ENCODE measurements around the gene SPATA32.

The SPATA32 gene

GRCh38 chr17:45292696-45293412, 31.0 kb upstream of the SPATA32 start:
- H3K9me3 ChIP-seq (replicated peaks in 1 of 11), result no peaks in the 10 kb centered on the region
- no peak for TF ChIP-seq Cebpa-rat (IDR thresholded peaks at IDR 0.05)
- H3K36me3 ChIP-seq, result peaks cover 15 to 62% (median 27%) of the 10 kb centered on the region in 11 experiments; a peak in 18 of 22 replicates
- H3K27ac ChIP-seq, result peak overlapping the region in 9 of 11 experiments; percentile 23 to 90 (median 79); a peak in 16 of 22 replicates
- peaks cover 98 to 100% (median 99%) of the 10 kb centered on the region in 10 experiments for H3K4me1 ChIP-seq
- peak overlapping the region in 1 of 10 experiments; percentile 3; a peak in 1 of 20 replicates for H3K4me3 ChIP-seq
- no peaks in the 10 kb centered on the region for H3K27me3 ChIP-seq
- peak overlapping the region in 9 of 11 experiments; percentile 4 to 59 (median 25); a peak in 12 of 22 replicates for H3K9ac ChIP-seq
- peak overlapping the region; percentile 75 to 97 (median 92) for H3K4me2 ChIP-seq
- peaks cover 0 to 90% (median 70%) of the 10 kb centered on the region in 11 experiments; a peak in 20 of 22 replicates for H4K20me1 ChIP-seq

GRCh38 chr17:45291171-45291805, 29.4 kb upstream of the SPATA32 start:
- H3K9ac ChIP-seq, result peak overlapping the region in 8 of 11 experiments; percentile 4 to 73 (median 46); a peak in 10 of 22 replicates
- no peaks in the 10 kb centered on the region for H3K9me3 ChIP-seq (replicated peaks in 1 of 11)
- H4K20me1 ChIP-seq, result peaks cover 0 to 95% (median 76%) of the 10 kb centered on the region in 11 experiments; a peak in 20 of 22 replicates
- H3K4me3 ChIP-seq, result no peak overlapping the region
- H3K27me3 ChIP-seq, result no peaks in the 10 kb centered on the region
- no peak for TF ChIP-seq Cebpa-rat (IDR thresholded peaks at IDR 0.05)
- peak overlapping the region; percentile 75 to 97 (median 92) for H3K4me2 ChIP-seq
- H3K36me3 ChIP-seq, result peaks cover 31 to 77% (median 42%) of the 10 kb centered on the region in 11 experiments
- peaks cover 87 to 95% (median 90%) of the 10 kb centered on the region in 10 experiments for H3K4me1 ChIP-seq
- peak overlapping the region; percentile 24 to 81 (median 67); a peak in 19 of 22 replicates for H3K27ac ChIP-seq

- H3K4me2 ChIP-seq, result peak overlapping the region; percentile 75 to 97 (median 92)
- H3K9me3 ChIP-seq (replicated peaks in 1 of 11), result no peaks in the 10 kb centered on the region
- peaks cover 0 to 88% (median 71%) of the 10 kb centered on the region in 11 experiments; a peak in 20 of 22 replicates for H4K20me1 ChIP-seq
- peak overlapping the region in 7 of 11 experiments; percentile 10 to 73 (median 57); a peak in 13 of 22 replicates for H3K9ac ChIP-seq
- H3K27me3 ChIP-seq, result no peaks in the 10 kb centered on the region
- H3K27ac ChIP-seq, result peak overlapping the region in 9 of 11 experiments; percentile 35 to 79 (median 67); a peak in 18 of 22 replicates
- H3K4me3 ChIP-seq, result peak overlapping the region in 2 of 10 experiments; percentile 4 to 11; a peak in 5 of 20 replicates
- H3K36me3 ChIP-seq, result peaks cover 41 to 87% (median 52%) of the 10 kb centered on the region in 11 experiments
- TF ChIP-seq Cebpa-rat (IDR thresholded peaks at IDR 0.05), result no peak
- H3K4me1 ChIP-seq, result peaks cover 79 to 86% (median 80%) of the 10 kb centered on the region in 10 experiments
Observed at GRCh38 chr17:45290269-45290765, 28.4 kb upstream of the SPATA32 start.

GRCh38 chr17:45289301-45290268, 27.7 kb upstream of the SPATA32 start:
- TF ChIP-seq Cebpa-rat (IDR thresholded peaks at IDR 0.05), result no peak
- Histone ChIP-seq H3K4me3 (peak overlapping the region in 3 of 10 experiments; percentile 16 to 42 (median 28); a peak in 8 of 20 replicates), H3K27ac (peak overlapping the region in 9 of 11 experiments; percentile 35 to 79 (median 67); a peak in 18 of 22 replicates), H3K9me3 (replicated peaks in 1 of 11) (no peaks in the 10 kb centered on the region), H3K4me2 (peak overlapping the region; percentile 75 to 97 (median 92)), H3K4me1 (peaks cover 72 to 78% (median 76%) of the 10 kb centered on the region in 10 experiments), H3K36me3 (peaks cover 46 to 87% (median 59%) of the 10 kb centered on the region in 11 experiments), H4K20me1 (peaks cover 0 to 87% (median 68%) of the 10 kb centered on the region in 11 experiments; a peak in 20 of 22 replicates), H3K9ac (peak overlapping the region in 8 of 11 experiments; percentile 15 to 73 (median 50); a peak in 16 of 22 replicates), H3K27me3 (no peaks in the 10 kb centered on the region)

- H3K27ac ChIP-seq, result peak overlapping the region in 7 of 11 experiments; percentile 28 to 73 (median 67); a peak in 14 of 22 replicates
- H3K27me3 ChIP-seq, result no peaks in the 10 kb centered on the region
- peak overlapping the region in 9 of 11 experiments; percentile 12 to 73 (median 43); a peak in 16 of 22 replicates for H3K9ac ChIP-seq
- H3K4me1 ChIP-seq, result peaks cover 70 to 77% (median 75%) of the 10 kb centered on the region in 10 experiments
- H3K4me3 ChIP-seq, result peak overlapping the region in 3 of 10 experiments; percentile 16 to 42 (median 28); a peak in 4 of 20 replicates
- peaks cover 0 to 86% (median 62%) of the 10 kb centered on the region in 11 experiments; a peak in 20 of 22 replicates for H4K20me1 ChIP-seq
- H3K36me3 ChIP-seq, result peaks cover 50 to 88% (median 67%) of the 10 kb centered on the region in 11 experiments
- H3K4me2 ChIP-seq, result peak overlapping the region; percentile 75 to 97 (median 92)
- TF ChIP-seq Cebpa-rat (IDR thresholded peaks at IDR 0.05), result no peak
- H3K9me3 ChIP-seq (replicated peaks in 1 of 11), result no peaks in the 10 kb centered on the region
Observed at GRCh38 chr17:45288825-45289224, 26.9 kb upstream of the SPATA32 start.

- Histone ChIP-seq H3K9ac (peak overlapping the region in 4 of 11 experiments; percentile 57 to 73 (median 68); a peak in 3 of 22 replicates), H3K4me2 (peak overlapping the region; percentile 75 to 97 (median 92)), H3K27ac (peak overlapping the region in 6 of 11 experiments; percentile 4 to 73 (median 63); a peak in 9 of 22 replicates), H3K27me3 (no peaks in the 10 kb centered on the region), H3K4me3 (no peak overlapping the region), H3K4me1 (peaks cover 60 to 77% (median 75%) of the 10 kb centered on the region in 10 experiments), H3K36me3 (peaks cover 60 to 93% (median 76%) of the 10 kb centered on the region in 11 experiments), H3K9me3 (replicated peaks in 1 of 11) (no peaks in the 10 kb centered on the region), H4K20me1 (peaks cover 0 to 86% (median 55%) of the 10 kb centered on the region in 11 experiments; a peak in 20 of 22 replicates)
- no peak for TF ChIP-seq Cebpa-rat (IDR thresholded peaks at IDR 0.05)
Observed at GRCh38 chr17:45287526-45288500, 25.9 kb upstream of the SPATA32 start.

GRCh38 chr17:45286286-45286685, 24.4 kb upstream of the SPATA32 start:
- Histone ChIP-seq H3K27me3 (no peaks in the 10 kb centered on the region), H3K4me1 (peaks cover 45 to 67% (median 65%) of the 10 kb centered on the region in 10 experiments), H3K4me3 (no peak overlapping the region), H3K27ac (no peak overlapping the region), H3K9ac (no peak overlapping the region), H4K20me1 (peaks cover 0 to 77% (median 41%) of the 10 kb centered on the region in 11 experiments; a peak in 20 of 22 replicates), H3K9me3 (replicated peaks in 1 of 11) (no peaks in the 10 kb centered on the region), H3K36me3 (peaks cover 75 to 98% (median 88%) of the 10 kb centered on the region in 11 experiments), H3K4me2 (no peak overlapping the region)
- TF ChIP-seq Cebpa-rat (IDR thresholded peaks at IDR 0.05), result no peak
